Hepatocyte (in vitro differentiated cells): ENCODE results near the gene PEDS1. TPM values are rescaled to one million over a fixed set of nuclear protein-coding genes. Genes with fewer than 3 reads are reported as not detected.

Experiments used
- DNase-seq: peaks from one replicate; pipeline ENCODE4 v3.0.0-alpha.2; 2016; ENCODE audit warnings: low spot score
- H2AFZ ChIP-seq: fragments of 200-600 bp; sonication (generic); 2 replicates; pipeline ENCODE4 v1.6.0; 2016; ENCODE audit warnings: antibody characterized with exemption, mild to moderate bottlenecking
- H3K27ac ChIP-seq: fragments of 200-600 bp; sonication (generic); 2 replicates; pipeline ENCODE4 v1.5.1; 2016; ENCODE audit warnings: mild to moderate bottlenecking
- H3K27me3 ChIP-seq: fragments of 200-600 bp; sonication (generic); 2 replicates; pipeline ENCODE4 v1.6.1; 2016
- H3K36me3 ChIP-seq: fragments of 200-600 bp; sonication (generic); replicated peaks from 2 replicates; pipeline ENCODE4 v1.5.1; 2016; ENCODE audit warnings: low read depth; ENCODE audit not compliant: insufficient read depth
- H3K4me1 ChIP-seq: fragments of 200-600 bp; sonication (generic); 2 replicates; pipeline ENCODE4 v1.5.1; 2016; ENCODE audit warnings: mild to moderate bottlenecking, moderate library complexity; ENCODE audit not compliant: insufficient read depth
- H3K4me2 ChIP-seq: fragments of 200-600 bp; sonication (generic); 2 replicates; pipeline ENCODE4 v1.6.0; 2016
- H3K4me3 ChIP-seq: fragments of 200-600 bp; sonication (generic); 2 replicates; pipeline ENCODE4 v1.5.1; 2016; ENCODE audit warnings: mild to moderate bottlenecking
- H3K79me2 ChIP-seq: fragments of 200-600 bp; sonication (generic); 2 replicates; pipeline ENCODE4 v1.6.0; 2017; ENCODE audit warnings: mild to moderate bottlenecking
- H3K9me2 ChIP-seq: fragments of 200-600 bp; sonication (generic); replicated peaks from 2 replicates; pipeline ENCODE4 v1.6.0; 2017; ENCODE audit warnings: mild to moderate bottlenecking; ENCODE audit not compliant: insufficient read depth
- H3K9me3 ChIP-seq: fragments of 200-600 bp; sonication (generic); 2 replicates; pipeline ENCODE4 v1.5.1; 2016; ENCODE audit warnings: low read depth, mild to moderate bottlenecking
- H4K20me1 ChIP-seq: fragments of 200-600 bp; sonication (generic); 2 replicates; pipeline ENCODE4 v1.6.0; 2016; ENCODE audit warnings: mild to moderate bottlenecking; ENCODE audit not compliant: insufficient read depth, poor library complexity, severe bottlenecking
- EZH2 ChIP-seq: fragments of 200-600 bp; sonication (generic); IDR thresholded peaks from 2 replicates; pipeline ENCODE4 v1.6.1; 2016; ENCODE audit warnings: antibody characterized with exemption, mild to moderate bottlenecking, borderline replicate concordance
- EZH2phosphoT487 ChIP-seq: fragments of 200-600 bp; sonication (generic); IDR thresholded peaks from one replicate; pipeline ENCODE4 v1.6.1; 2018; ENCODE audit warnings: antibody characterized with exemption, mild to moderate bottlenecking, low read depth, moderate library complexity; ENCODE audit not compliant: unreplicated experiment, severe bottlenecking
- WGBS: methylation state at CpG from one replicate; pipeline ENCODE4 v1.1.6; 2016; ENCODE audit warnings: low lambda C conversion rate; ENCODE audit errors: missing lambda C conversion rate; 5-methylcytosine and 5-hydroxymethylcytosine counted together
- polyA plus RNA-seq: library from polyadenylated mRNA; unstranded; fragments of >200 nt; fragmentation: Nextera tagmentation; extraction: Ambion mirVana; gene quantifications from 2 replicates; pipeline ENCODE4 v1.2.1, GENCODE V29; 2016
- total RNA-seq: library from RNA; depleted of rRNA; stranded (reverse); fragments of >200 nt; gene quantifications from 2 replicates; pipeline ENCODE4 v1.2.3, GENCODE V29; 2014
- TF ChIP-seq, protein P1 (sequence below): fragments of 200-600 bp; sonication (generic); IDR thresholded peaks from 2 replicates; pipeline ENCODE4 v1.5.1; 2016; ENCODE audit warnings: antibody characterized with exemption, mild to moderate bottlenecking; ENCODE audit not compliant: poor library complexity

Gene PEDS1
- total and polyA plus RNA-seq, 2 experiments from 2014 or later, result 24.5 to 46.2 TPM

DNA sequence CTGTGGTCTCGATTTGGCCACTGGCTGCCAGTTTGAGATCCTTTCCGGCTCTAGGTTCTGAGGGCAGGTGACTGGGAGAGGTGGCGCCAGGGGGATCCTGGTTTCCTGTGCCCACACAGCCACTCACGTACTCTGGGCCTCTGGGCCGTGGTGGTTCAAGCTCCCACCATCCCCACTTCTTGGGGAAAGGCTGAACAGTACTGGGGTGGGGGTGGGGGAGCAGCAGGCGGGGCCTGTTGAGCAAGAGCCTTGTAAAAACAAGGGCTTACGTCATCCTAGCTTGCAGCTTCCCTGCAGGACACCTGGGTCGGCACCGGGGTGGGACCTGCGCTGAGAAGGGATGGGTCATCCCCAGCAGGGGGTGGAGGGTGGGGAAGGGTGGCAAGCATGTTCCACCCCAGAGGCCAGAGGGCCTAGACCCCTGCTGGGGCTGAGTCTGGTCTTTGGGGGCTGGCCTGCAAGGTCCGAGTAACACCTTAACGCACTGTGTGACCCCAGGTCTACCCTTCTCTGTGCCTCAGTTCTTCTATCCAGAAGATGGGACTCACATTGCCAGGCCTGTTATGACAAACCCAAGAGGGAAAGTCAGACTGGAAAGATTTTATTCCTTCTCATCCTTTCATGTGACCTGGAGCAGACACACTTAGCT lies 34.0 kb upstream of the PEDS1 start:
- no peak for TF ChIP-seq EZH2phosphoT487
- no peak for TF ChIP-seq EZH2
- TF ChIP-seq, protein P1, sequence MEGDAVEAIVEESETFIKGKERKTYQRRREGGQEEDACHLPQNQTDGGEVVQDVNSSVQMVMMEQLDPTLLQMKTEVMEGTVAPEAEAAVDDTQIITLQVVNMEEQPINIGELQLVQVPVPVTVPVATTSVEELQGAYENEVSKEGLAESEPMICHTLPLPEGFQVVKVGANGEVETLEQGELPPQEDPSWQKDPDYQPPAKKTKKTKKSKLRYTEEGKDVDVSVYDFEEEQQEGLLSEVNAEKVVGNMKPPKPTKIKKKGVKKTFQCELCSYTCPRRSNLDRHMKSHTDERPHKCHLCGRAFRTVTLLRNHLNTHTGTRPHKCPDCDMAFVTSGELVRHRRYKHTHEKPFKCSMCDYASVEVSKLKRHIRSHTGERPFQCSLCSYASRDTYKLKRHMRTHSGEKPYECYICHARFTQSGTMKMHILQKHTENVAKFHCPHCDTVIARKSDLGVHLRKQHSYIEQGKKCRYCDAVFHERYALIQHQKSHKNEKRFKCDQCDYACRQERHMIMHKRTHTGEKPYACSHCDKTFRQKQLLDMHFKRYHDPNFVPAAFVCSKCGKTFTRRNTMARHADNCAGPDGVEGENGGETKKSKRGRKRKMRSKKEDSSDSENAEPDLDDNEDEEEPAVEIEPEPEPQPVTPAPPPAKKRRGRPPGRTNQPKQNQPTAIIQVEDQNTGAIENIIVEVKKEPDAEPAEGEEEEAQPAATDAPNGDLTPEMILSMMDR, result no peak
- Histone ChIP-seq H3K79me2 (peaks cover 6% of the 10 kb centered on the region), H4K20me1 (peaks cover 2% of the 10 kb centered on the region), H3K36me3 (no peaks in the 10 kb centered on the region), H3K27me3 (no peaks in the 10 kb centered on the region), H2AFZ (no peak overlapping the region), H3K4me2 (peak overlapping the region; percentile 41), H3K9me2 (no peaks in the 10 kb centered on the region), H3K4me3 (no peak overlapping the region), H3K9me3 (no peaks in the 10 kb centered on the region), H3K27ac (peak overlapping the region; percentile 76), H3K4me1 (peaks cover 17% of the 10 kb centered on the region)
- 51% methylated on average over 10 of the region's 12 CpGs for WGBS
- peak; percentile 69 for DNase-seq

DNA sequence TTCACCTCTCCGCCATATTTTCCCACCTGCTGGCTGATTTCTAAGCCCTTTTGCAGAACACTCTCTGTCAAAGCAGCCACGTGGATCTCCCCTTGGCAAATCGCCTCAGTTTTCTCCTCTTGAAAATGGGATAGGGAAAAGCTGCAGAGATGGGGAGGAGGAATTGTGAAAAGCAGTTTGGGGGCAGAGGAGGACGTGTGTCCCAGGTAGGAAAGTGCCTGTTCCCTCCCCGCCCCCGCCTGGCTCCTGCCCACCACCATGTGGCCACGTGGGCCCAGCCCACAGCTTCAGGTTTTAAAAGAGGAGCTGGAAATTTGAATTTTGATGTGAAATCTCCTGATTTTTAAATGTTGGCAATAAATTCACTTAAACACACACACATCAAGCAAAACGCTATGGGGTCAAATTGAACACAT lies 33.5 kb upstream of the PEDS1 start:
- Histone ChIP-seq H3K27ac (peak overlapping the region; percentile 76), H3K4me3 (no peak overlapping the region), H3K27me3 (no peaks in the 10 kb centered on the region), H3K4me1 (peaks cover 17% of the 10 kb centered on the region), H3K9me3 (no peaks in the 10 kb centered on the region), H3K4me2 (peak overlapping the region; percentile 41), H3K79me2 (peaks cover 4% of the 10 kb centered on the region), H3K9me2 (no peaks in the 10 kb centered on the region), H2AFZ (no peak overlapping the region), H4K20me1 (no peaks in the 10 kb centered on the region), H3K36me3 (no peaks in the 10 kb centered on the region)
- DNase-seq, result no peak
- 72% methylated on average over 8 of the region's 8 CpGs for WGBS
- TF ChIP-seq, protein P1, result no peak
- TF ChIP-seq EZH2 (no peak), EZH2phosphoT487 (no peak)

DNA sequence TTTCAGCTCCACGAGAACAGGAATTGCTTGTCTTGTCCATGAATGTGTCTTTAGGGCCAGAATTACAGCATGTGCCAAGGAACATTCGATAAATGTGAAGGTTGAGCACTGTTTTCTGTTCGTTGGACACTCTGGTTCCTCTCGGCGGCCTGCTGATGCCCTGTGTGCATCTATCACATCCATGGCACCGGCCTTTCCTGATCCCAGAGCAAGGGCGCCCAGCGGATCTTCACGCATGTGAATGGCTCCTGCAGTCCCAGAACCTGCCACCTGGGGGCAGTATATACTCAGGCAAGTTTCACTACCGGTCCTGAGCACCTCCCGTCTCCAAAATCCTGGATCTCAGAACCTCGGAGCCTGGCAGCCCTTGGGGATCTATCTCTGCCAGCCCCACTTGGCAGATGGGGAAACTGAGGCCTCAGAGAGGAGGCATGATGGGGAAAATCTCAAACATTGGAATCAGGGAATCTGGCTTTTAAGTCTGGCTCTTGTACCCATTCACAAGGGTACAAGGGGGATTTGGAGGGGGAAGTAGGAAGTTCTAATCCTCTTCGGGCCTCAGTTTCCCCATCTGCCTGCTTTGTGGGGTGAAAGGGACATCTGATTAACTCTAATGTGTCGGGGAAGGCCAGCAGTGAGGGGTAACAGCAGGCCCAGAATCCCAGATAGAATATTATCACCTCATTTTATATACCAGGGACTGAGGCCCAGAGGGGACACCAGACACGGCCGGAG lies 32.8 kb upstream of the PEDS1 start:
- Histone ChIP-seq H3K27me3 (no peaks in the 10 kb centered on the region), H3K27ac (no peak overlapping the region), H3K4me2 (peak overlapping the region; percentile 43), H3K4me1 (peaks cover 17% of the 10 kb centered on the region), H3K9me2 (no peaks in the 10 kb centered on the region), H3K4me3 (no peak overlapping the region), H3K36me3 (no peaks in the 10 kb centered on the region), H2AFZ (no peak overlapping the region), H3K79me2 (no peaks in the 10 kb centered on the region), H4K20me1 (no peaks in the 10 kb centered on the region), H3K9me3 (no peaks in the 10 kb centered on the region)
- TF ChIP-seq EZH2 (no peak), EZH2phosphoT487 (no peak)
- TF ChIP-seq, protein P1, result peak; percentile 97
- 26% methylated on average over 16 of the region's 16 CpGs for WGBS
- peak; percentile 93 for DNase-seq
